NCI-H82 treated with DMSO at 0.1 percent for 48 hours (cell line): Measurements from ENCODE around the gene RNLS.
A peak's percentile ranks its signal among the peaks of the same experiment; 100 is the strongest.

Source experiments
- DNase-seq: peaks from one replicate; lab custom pipeline; 2025; ENCODE audit not compliant: unreplicated experiment; lab: John Stamatoyannopoulos, UW

RNLS gene

DNA sequence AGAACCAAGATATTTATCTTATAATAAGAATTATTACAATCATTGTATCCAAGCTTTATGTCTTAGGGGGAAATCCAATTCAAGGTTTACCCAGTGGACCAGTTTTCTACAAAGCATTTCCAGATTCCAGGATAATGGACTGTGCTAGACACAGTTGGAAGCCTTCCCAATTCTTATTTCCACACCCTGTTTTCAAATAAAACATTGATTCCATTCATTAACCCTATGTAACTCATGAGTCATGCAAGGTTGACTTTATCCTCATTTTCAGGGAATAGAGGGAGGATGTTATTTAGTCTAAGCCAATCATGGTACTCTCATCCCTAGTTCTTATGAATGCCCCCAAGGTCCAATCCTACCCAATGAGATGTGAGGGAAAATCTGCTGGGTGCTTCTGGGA is 145.7 kb downstream of the RNLS start:
- no peak for DNase-seq

DNA sequence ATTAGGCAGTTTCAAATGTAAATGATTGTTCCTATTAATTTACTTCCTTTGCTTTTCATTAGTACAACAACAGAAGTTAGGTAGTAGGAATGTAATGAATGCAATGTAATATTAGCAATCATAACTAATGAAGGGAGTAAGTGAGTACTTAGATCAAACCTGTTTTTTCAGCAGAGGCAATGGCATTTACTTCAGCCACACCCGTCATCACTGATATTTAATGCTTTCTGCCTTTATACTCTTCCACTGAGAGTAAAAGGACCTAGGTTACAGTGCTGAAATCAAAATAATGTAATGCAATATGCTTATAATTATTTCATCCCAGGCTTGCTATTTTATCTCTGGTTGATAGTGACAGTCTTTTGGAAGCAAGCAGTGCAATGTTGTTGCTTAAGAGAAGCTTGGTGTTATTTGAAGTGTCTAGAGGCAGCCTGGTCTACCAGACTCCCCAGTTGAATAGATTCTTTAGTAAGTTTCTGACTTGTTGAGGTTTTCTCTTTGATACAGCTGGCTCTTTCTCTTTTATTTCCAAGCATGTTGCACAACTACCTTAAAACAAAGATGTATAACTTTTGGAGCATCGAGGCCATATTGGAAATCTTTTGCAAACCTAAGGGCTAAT is 149.4 kb downstream of the RNLS start:
- no peak for DNase-seq

GRCh38 chr10:88431103-88431502 is 152.0 kb downstream of the RNLS start:
- DNase-seq, result no peak

DNA sequence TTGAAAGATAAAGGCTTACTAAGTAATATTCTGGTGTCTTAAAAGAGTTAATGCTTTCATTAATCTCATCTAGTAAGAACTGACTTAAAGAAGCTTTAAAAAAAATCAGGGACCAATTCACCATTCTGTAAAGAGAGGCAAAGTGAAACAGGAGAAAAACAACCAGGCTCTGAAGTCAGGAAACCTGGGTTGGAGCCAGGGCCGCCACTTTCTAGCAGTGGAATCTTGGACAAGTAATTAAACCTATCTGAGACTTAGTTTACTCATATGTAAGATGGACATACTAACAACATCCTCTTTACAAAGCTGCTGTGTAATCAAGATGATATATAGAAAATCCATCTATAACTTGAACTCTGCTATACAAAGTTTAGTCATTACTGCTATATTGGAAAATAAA is 154.1 kb downstream of the RNLS start:
- peak; percentile 41 for DNase-seq

DNA sequence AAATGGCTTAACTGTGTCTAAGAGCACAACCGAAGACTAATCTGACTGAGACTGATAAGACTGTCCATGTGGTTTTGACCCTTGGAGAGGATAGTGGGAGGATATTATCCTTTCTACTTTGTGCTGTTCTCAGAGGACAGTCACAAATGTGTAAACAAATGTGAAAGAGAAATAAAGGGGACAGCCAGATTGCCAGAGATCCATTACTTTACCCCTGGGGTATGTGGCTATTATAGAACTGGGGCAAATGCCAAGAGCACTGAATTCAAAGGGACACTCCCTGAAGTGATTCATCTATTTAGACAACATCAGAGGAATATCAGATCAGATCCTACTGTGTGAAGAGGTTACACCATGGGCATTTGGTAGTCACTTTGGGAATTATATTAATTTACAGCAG is 154.7 kb downstream of the RNLS start:
- DNase-seq, result peak; percentile 85

DNA sequence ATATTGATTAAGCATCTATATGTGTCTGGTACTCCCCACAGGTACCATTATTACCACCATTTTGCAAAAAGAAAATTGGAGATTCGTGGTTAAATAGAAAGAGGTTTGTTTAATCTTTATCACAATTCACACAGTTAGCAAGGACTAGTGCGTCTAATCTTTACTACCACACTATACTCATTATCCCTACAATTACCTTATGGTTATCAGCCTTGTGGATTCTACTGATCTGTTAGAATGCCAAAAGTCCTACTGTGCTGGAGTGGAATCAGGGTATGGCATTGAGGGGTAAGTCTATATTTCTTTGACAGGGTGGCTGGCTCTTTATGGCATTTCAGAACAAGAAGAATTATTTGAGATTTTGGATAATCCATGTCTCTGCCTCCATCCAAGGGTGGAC is 156.1 kb downstream of the RNLS start:
- no peak for DNase-seq

DNA sequence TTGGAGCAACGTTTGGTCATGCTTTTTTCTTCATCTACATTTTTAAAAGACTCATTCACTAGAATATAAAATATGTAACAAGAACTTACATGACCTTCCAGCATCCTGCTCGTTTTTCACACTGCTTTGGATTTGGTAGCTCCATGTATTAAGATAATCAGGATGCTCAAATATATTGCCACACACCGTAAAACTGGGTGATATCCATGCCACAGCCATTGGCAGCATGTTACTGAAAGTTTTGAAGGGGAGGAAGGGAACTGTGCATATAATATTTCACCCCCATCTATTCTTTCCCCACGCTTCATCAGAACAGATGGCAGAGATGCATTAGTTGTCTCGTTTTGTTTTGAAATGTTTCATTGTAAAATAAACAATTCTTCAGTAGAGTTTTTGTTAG is 158.2 kb downstream of the RNLS start:
- DNase-seq, result no peak

- DNase-seq, result no peak
Measured at GRCh38 chr10:88423732-88424131, 159.4 kb downstream of the RNLS start.

DNA sequence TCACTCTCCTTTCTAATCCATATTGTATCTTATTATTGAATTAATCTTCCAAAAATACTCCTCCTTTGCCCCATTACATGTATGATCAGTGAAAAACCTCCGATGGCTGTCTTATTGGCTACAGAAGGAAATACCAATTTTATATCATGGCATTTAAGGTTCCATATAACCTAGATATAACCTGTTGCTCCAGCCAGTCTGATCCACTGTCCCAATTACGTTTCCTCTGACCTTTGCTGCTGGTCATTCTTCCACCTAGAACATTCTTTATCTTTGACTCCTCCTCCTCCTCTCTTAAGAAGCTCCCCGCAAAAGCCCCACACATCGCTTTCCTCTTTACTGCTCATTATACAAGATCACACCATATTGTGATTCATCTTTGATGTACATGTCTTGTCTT is 161.5 kb downstream of the RNLS start:
- DNase-seq, result no peak

DNA sequence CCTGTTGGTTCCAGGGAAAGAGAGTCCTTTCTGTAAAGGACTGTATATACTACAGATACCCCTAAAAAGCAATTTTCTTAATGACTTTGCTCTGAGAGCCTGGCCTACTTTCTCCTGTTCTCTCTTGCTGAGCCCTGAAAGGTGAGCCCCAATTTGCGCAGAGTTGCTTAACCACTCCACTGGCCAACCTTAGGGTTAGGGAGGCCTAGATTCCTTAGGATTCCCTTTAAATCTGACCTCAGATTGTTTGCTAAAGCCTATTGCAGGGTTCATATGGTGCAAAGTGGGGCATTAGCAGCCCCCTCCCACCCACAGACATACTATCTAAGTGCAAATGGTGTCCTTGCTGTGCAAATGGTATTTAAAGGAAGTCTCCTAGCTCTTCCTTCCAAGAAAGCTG is 164.2 kb downstream of the RNLS start:
- DNase-seq, result no peak

GRCh38 chr10:88417387-88418030 is 165.6 kb downstream of the RNLS start:
- DNase-seq, result no peak

- DNase-seq, result no peak
Measured at GRCh38 chr10:88416801-88417200, 166.3 kb downstream of the RNLS start.

DNA sequence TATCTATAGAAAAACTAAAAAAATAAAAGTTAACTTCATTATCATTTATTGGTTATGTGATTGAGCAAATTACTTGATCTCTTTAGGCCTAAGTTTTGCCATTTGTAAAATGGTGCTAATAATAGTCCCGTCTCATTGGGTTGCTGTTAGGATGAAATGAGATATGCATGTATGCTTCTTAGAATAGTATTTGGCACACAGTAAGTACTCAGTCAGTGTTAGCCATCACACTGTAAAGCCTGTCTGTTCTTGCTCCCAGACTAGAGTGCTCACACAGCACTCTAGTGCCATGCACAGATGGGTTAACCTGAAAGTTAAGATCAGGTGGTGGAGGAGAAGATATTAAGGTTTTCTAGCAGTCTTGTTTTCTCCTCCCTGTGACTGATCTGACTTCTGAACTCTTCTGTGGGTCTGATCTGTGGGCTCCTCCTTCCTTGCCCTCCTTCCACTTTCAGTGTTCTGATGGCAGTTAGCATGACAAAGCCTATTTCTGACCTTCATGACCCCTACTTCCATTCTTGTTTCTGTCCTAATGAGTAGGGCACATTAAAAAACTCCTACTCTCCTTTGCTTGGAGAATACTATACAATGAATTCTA is 167.5 kb downstream of the RNLS start:
- no peak for DNase-seq

DNA sequence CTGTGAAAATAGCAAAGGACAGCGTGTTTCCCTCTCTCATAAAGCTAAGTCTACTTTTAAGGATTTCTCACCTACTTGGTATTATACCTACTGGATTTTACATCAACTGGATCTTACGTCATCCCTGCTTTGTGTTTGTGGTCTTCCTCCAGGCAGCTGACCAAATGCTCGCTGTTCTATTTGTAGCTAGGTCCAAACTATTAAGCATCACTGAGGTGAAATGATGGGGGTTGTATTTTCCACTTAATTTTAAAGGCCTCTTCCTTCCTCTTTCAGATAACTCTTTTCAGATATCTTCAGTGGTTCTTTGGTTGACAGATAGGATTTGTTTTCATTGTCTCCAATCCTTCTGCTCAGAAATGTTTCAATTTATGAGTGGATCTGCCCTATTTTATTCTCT is 169.7 kb downstream of the RNLS start:
- DNase-seq, result no peak

DNA sequence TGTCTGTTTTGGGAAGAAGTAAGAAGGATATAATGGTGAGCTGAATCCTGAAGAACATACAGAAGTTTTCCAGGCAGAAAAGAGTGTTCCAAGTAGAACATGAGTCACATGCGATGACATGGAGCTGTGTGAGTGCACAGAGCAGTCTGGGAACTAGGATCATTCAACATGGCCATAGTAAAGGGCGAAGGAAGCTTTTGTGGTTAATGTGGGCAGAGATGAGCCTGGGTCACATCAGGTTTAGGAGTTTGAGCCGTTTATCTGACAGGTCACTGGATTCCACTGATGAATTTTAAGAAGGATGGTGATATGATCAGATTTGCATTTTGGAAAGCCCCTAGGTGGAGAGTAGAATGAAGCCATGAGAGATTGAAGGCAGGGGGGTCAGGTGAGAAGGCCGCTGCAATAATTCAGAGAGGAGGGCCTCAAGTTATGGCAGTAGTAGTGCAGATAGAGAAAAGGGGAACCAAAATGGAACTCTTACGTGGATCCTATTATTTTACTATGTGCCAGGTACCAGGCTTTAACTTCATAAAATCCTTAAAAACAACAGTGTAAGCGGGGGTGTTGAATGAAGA is 171.3 kb downstream of the RNLS start:
- no peak for DNase-seq

DNA sequence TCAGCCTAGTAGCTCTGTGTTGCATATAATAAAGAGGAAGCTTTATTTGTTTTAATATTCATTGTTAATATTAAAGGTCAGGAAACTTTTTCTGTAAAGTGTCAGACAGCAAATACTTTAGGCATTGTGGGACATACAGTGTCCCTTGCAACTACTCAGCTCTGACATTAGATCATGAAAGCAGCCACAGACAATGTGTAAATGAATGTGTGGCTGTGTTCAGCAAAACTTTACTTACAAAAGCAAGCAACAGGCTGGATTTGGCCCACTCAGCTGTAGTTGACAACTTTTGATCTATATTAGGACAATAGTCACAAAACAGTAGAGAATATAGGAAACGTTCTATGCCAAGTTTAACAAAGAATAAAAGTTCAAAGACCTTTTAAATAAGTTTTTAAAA is 173.3 kb downstream of the RNLS start:
- DNase-seq, result no peak

GRCh38 chr10:88409236-88409635 is 173.9 kb downstream of the RNLS start:
- no peak for DNase-seq

DNA sequence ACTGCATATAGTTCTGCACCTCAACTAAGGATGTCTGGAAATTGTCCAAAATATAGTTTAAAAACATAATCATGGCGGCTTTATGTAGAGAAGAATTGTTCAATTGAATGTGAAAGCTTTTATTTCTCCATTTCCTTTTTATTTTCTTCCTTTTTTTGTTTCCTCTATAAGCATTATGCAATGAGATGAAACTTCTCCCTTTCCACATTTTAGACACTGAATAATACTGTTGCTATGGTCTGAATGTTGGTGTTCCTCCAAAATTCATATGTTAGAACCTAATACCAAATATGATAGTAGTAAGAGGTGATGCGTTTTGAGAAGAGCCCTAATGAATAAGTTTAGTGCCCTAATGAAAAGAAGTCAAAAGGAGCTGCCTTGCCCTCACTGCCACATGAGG is 175.0 kb downstream of the RNLS start:
- no peak for DNase-seq

DNA sequence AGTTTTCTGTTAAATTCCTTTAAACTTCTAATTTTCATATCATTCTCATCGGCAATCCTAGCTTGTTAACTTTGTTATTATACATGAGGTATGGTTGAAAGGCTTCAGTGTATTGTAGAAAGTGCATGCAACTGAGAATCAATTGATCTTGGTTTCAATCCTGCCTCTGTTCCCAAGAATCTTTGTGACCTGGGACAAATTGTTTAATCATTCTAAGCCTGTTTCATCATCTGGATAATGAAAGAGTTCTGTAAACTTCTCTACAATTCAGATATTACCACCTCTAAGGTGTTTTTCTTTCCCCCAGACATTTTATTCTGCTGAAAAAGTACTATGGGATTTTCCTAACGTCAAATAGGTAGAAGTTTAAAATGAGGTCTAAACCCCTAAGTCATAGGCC is 179.0 kb downstream of the RNLS start:
- no peak for DNase-seq

DNA sequence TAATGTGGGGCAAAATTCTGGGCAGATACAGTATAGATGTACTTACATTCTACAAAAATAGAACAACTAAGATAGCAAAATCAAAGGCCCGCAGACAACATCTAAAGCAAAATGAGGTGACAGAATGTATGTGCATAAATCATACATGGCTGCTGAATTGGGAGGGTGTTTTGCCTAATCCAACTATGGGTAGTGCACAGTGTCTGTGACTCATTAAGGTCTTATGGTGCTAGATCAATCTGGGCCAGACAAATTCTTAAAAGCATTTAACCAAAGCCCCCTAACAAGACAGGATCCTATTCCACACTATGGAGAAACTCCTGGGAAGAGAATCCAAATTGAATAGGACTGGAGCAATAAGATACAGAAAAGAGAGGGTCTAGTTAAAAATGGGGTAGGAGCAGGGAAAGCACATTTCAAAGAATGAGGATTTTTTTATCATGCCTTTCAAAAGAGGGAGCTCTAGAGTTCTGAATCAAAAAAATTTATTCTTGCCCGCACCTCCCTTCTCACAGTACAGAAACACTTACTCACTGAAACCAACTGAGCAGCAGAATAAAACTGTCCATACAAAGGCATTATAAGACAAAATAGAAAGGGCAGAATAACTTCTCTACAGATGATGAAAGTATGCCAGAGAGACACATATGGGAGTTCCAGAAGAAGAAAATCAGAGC is 181.3 kb downstream of the RNLS start:
- DNase-seq, result no peak

DNA sequence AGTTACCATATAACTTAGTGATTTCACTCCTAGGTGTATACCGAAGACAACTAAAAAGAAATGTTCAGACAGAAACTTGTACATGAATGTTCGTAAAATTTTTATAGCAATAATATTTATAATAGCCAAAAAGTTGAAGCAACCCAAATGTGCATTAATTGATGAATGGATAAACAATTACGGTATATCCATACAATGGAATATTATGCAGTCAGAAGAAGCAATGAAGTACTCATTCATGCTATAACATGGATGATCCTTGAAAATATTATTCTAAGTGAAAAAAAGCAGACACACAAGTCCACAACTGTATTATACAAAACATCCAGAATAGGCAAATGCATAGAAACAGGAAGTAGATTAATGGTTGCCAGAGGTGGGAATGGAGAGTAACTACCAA is 183.9 kb downstream of the RNLS start:
- DNase-seq, result no peak

GRCh38 chr10:88395677-88396076 is 187.4 kb downstream of the RNLS start:
- DNase-seq, result no peak
